Activated CD4-positive, alpha-beta T cell treated with anti-CD3 and anti-CD28 coated beads, Interleukin-10, Interleukin-2, amounts not matched to agents 100 ng/mL and 50 ng/mL, durations not matched to agents 16 hours and 8 hours (primary cell): Measurements from ENCODE around the gene PYGM.

Source experiments
- DNase-seq: peaks from one replicate; pipeline ENCODE4 v3.0.0-alpha.2; 2020

The PYGM gene

GRCh38 chr11:64790205-64791095 is 30.7 kb upstream of the PYGM start:
- DNase-seq, result no peak

GRCh38 chr11:64789331-64790204 is 29.8 kb upstream of the PYGM start:
- no peak for DNase-seq

GRCh38 chr11:64788321-64789215 is 28.8 kb upstream of the PYGM start:
- no peak for DNase-seq

GRCh38 chr11:64787526-64788320 is 27.9 kb upstream of the PYGM start:
- peak; percentile 57 for DNase-seq

- no peak for DNase-seq
Observed at GRCh38 chr11:64786308-64786707, 26.5 kb upstream of the PYGM start.

- DNase-seq, result no peak
Observed at GRCh38 chr11:64784813-64785581, 25.2 kb upstream of the PYGM start.

- peak; percentile 100 for DNase-seq
Observed at GRCh38 chr11:64778473-64779298, 18.9 kb upstream of the PYGM start, which contains the start of gene SF1. SF1 (minus strand) TSS chr11:64778542; CDS start chr11:64778392, 150 bp downstream.

- DNase-seq, result no peak
Observed at GRCh38 chr11:64778223-64778472, 18.4 kb upstream of the PYGM start.

- peak; percentile 87 for DNase-seq
Observed at GRCh38 chr11:64777449-64778222, 17.9 kb upstream of the PYGM start.

GRCh38 chr11:64776875-64777274 is 17.1 kb upstream of the PYGM start:
- no peak for DNase-seq

GRCh38 chr11:64776425-64776824 is 16.7 kb upstream of the PYGM start:
- DNase-seq, result no peak

- DNase-seq, result no peak
Observed at GRCh38 chr11:64774144-64774543, 14.4 kb upstream of the PYGM start.

GRCh38 chr11:64772303-64773018 is 12.7 kb upstream of the PYGM start:
- DNase-seq, result no peak

- no peak for DNase-seq
Observed at GRCh38 chr11:64771861-64772260, 12.1 kb upstream of the PYGM start.

GRCh38 chr11:64770120-64770519 is 10.3 kb upstream of the PYGM start:
- no peak for DNase-seq

GRCh38 chr11:64769283-64769682 is 9.5 kb upstream of the PYGM start:
- no peak for DNase-seq

GRCh38 chr11:64768300-64768694 is 8.5 kb upstream of the PYGM start:
- no peak for DNase-seq

GRCh38 chr11:64767344-64768299 is 7.8 kb upstream of the PYGM start:
- DNase-seq, result peak; percentile 82
